B cell (primary cell): ENCODE results near the gene STAG1. TPM values are rescaled to one million over a fixed set of nuclear protein-coding genes. Genes with fewer than 3 reads are reported as not detected.
A peak's percentile ranks its signal among the peaks of the same experiment; 100 is the strongest.

ENCODE experiments used
- ATAC-seq: fragments of 200-7000 bp; cut with Tn5 transposase; one replicate; pipeline ENCODE4 v1.10.0; 2021; ENCODE audit warnings: low read depth, mild to moderate bottlenecking, moderate number of reproducible peaks, moderate library complexity
- CTCF ChIA-PET: fragments of 350-600 bp; sonication (Branson Sonifier 250); formaldehyde crosslinking; loops from one replicate; lab custom pipeline; 2021; ENCODE audit warnings: antibody characterized with exemption, inconsistent platforms; lab: Charles Lee
- POLR2A ChIA-PET: fragments of 350-600 bp; sonication (Branson Sonifier 250); formaldehyde crosslinking; loops from one replicate; lab custom pipeline; 2021; ENCODE audit warnings: antibody characterized with exemption; lab: Charles Lee
- DNase-seq: peaks from one replicate; pipeline ENCODE4 v3.0.0; 2013
- H2AFZ ChIP-seq: 2 replicates; pipeline ENCODE4 v1.6.1; 2012; ENCODE audit warnings: mild to moderate bottlenecking, low read depth, low read length; ENCODE audit not compliant: insufficient read depth, poor library complexity, severe bottlenecking
- H3K27ac ChIP-seq, 2 donors: 1 replicate in 1 of 2; 2 replicates in 1 of 2; pipeline ENCODE4 v1.5.1; 2012 to 2013; ENCODE audit warnings: low read length in 2 of 2, mild to moderate bottlenecking in 2 of 2, moderate library complexity in 1 of 2
- H3K27me3 ChIP-seq, 4 experiments: fragments of 200-600 bp in 1 of 4; sonication (generic) in 1 of 4; replicated peaks in 1 of 4; 1 replicate in 2 of 4; 2 replicates in 2 of 4; pipeline versions ENCODE4 v1.6.1 to v1.7.0; 2013 to 2016; ENCODE audit warnings: low read length in 3 of 4, mild to moderate bottlenecking in 2 of 4, mixed read lengths in 1 of 4, moderate library complexity in 1 of 4; ENCODE audit not compliant: insufficient read depth in 4 of 4, control insufficient read depth in 3 of 4; ENCODE audit errors: control extremely low read depth in 1 of 4
- H3K36me3 ChIP-seq, 2 experiments: replicated peaks in 1 of 2; 1 replicate in 1 of 2; 2 replicates in 1 of 2; pipeline versions ENCODE4 v1.6.1 to v1.7.1; 2013; ENCODE audit warnings: low read length in 1 of 2; ENCODE audit not compliant: insufficient read depth in 2 of 2, control insufficient read depth in 1 of 2; ENCODE audit errors: control extremely low read depth in 1 of 2, extremely low read depth in 1 of 2
- H3K4me1 ChIP-seq, 2 donors: fragments of 200-600 bp in 1 of 2; sonication (generic) in 1 of 2; 1 replicate in 1 of 2; 2 replicates in 1 of 2; pipeline versions ENCODE4 v1.5.1 to v1.6.1; 2013 to 2017; ENCODE audit warnings: low read length in 2 of 2; ENCODE audit not compliant: control insufficient read depth in 2 of 2, insufficient read depth in 2 of 2
- H3K4me2 ChIP-seq: replicated peaks from 2 replicates; pipeline ENCODE3; 2012; ENCODE audit warnings: mild to moderate bottlenecking, low read depth, low read length; ENCODE audit not compliant: poor library complexity, severe bottlenecking
- H3K4me3 ChIP-seq, 5 experiments: fragments of 200-600 bp in 1 of 5; sonication (generic) in 1 of 5; 1 replicate in 3 of 5; 2 replicates in 2 of 5; pipeline versions ENCODE4 v1.5.1 to v1.7.0; 2011 to 2016; ENCODE audit warnings: low read length in 4 of 5, mild to moderate bottlenecking in 4 of 5, low read depth in 2 of 5, control low read depth in 1 of 5, moderate library complexity in 1 of 5; ENCODE audit not compliant: insufficient read depth in 1 of 5; ENCODE audit errors: control extremely low read depth in 1 of 5, extremely low read depth in 1 of 5
- H3K79me2 ChIP-seq: fragments of 200-600 bp; sonication (generic); one replicate; pipeline ENCODE4 v1.6.0; 2016; ENCODE audit warnings: low read length; ENCODE audit not compliant: control insufficient read depth, insufficient read depth
- H3K9ac ChIP-seq: fragments of 200-600 bp; sonication (generic); 2 replicates; pipeline ENCODE4 v1.6.1; 2017; ENCODE audit warnings: mild to moderate bottlenecking, low read length, moderate library complexity
- H3K9me3 ChIP-seq, 3 donors: one replicate each; pipeline versions ENCODE4 v1.6.1 to v1.7.1; 2013; ENCODE audit warnings: low read length in 2 of 3; ENCODE audit not compliant: control insufficient read depth in 2 of 3, insufficient read depth in 1 of 3; ENCODE audit errors: control extremely low read depth in 1 of 3
- H4K20me1 ChIP-seq: 2 replicates; pipeline ENCODE4 v1.6.0; 2012; ENCODE audit warnings: mild to moderate bottlenecking, low read length; ENCODE audit not compliant: insufficient read depth, control insufficient read depth, poor library complexity, severe bottlenecking
- H3K27ac Mint-ChIP-seq: one replicate; pipeline ENCODE4 v1.8.0; 2021; ENCODE audit warnings: mixed read lengths
- H3K27me3 Mint-ChIP-seq: one replicate; pipeline ENCODE4 v1.8.0; 2021; ENCODE audit warnings: mixed read lengths
- H3K4me1 Mint-ChIP-seq: one replicate; pipeline ENCODE4 v1.8.0; 2021; ENCODE audit warnings: mixed read lengths
- H3K4me3 Mint-ChIP-seq: one replicate; pipeline ENCODE4 v1.8.0; 2021; ENCODE audit warnings: mixed read lengths
- H3K9me3 Mint-ChIP-seq: one replicate; pipeline ENCODE4 v1.8.0; 2022; ENCODE audit warnings: mixed read lengths; ENCODE audit not compliant: insufficient read depth
- EZH2 ChIP-seq: IDR thresholded peaks from 2 replicates; pipeline ENCODE4 v1.6.1; 2012; ENCODE audit warnings: borderline replicate concordance, low read depth, mild to moderate bottlenecking, moderate library complexity, low read length; ENCODE audit not compliant: insufficient read depth, poor library complexity, severe bottlenecking
- WGBS: methylation state at CpG from one replicate; pipeline ENCODE4 v1.1.5; 2013; ENCODE audit warnings: missing lambda C conversion rate; ENCODE audit not compliant: insufficient coverage; 5-methylcytosine and 5-hydroxymethylcytosine counted together
- intact Hi-C: fragments of 100-400 bp; cut with micrococcal nuclease; formaldehyde crosslinking; loops from one replicate; pipeline ENCODE4 v1.10.0; 2022
- polyA plus RNA-seq: library from polyadenylated mRNA; depleted of rRNA; stranded (reverse); fragments of >200 nt; gene quantifications from 2 replicates; pipeline ENCODE4 v1.2.3, GENCODE V29; 2012
- total RNA-seq, 2 donors: library from RNA; stranded (reverse); fragments of 120-200 nt in 1 of 2; gene quantifications; 1 replicate in 1 of 2; 2 replicates in 1 of 2; pipeline versions ENCODE4 v1.2.3 to v1.2.4, GENCODE V29; 2013 to 2022
- TF ChIP-seq, protein P1 (sequence below): fragments of 200-600 bp; IDR thresholded peaks from one replicate; pipeline ENCODE4 v1.8.0; 2022; ENCODE audit warnings: antibody characterized with exemption, mild to moderate bottlenecking

STAG1 gene
- total and polyA plus RNA-seq, 2 donors (not counting 1 experiment from before 2014, with no cell fraction given): 9.2 to 77.0 TPM

DNA sequence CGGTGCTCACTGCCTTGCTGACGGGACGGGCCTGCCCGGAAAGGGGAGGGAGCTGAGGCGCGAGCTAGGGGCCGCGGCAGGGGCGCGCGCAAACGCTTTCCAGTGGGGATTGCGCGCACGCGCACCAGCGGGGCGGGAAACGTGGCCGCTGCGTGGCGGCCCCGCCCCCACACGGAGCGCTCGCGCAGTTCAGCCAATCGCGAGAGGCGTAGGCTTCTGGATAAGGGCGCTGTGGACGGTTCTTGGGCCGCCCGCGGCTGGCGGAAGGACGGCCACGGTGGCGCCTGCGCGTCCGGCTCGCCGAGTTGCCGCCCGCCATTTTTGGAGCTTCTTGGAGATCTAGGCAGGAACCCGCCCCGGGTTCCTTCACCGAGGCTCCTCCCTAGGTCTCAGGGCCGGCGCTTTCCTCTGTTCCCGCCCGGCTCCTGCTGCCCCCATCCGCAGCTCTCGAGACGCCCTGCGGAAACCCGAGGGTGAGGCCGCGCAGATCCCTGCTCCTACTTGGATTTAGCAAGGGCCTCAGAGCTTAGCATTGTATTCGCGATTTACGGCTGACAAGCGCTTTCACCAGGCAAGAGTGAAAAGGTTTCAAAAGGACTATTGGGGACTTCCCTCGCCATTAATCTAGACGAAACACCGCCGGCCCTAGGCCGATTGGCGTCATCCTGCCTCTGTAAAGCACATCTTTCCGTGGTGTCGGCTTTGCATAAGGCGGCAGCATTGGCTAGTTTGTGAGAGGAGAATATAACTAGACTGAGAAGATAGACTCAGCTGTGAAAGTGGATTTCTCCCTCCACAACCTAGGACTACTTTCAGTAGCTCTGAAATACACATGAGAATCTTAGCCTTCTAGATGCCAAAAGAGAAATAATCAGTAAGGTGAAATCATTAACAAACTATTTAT is 496 bp upstream of the STAG1 start:
- under 1% methylated on average over 66 of the region's 73 CpGs for WGBS
- intact Hi-C loops: loop anchor here (1.0 to 5.0 kb wide), 9 partner anchors 66 to 1435 kb away; partner anchors contain the start of genes ARMC8, MSL2, NCK1 and PCCB
- CTCF ChIA-PET: interaction anchor here (0.6 to 3.4 kb wide), 53 partner anchors 8 to 684 kb away, joined by 3 to 66 read pairs (median 4); partner anchors contain the start of genes MSL2, NCK1, PCCB and SLC35G2
- Histone ChIP-seq H3K4me2 (peak overlapping the region; percentile 82), H3K27ac (peak overlapping the region; percentile 99 to 100), H3K36me3 (no peaks in the 10 kb centered on the region), H4K20me1 (peaks cover 18% of the 10 kb centered on the region), H3K4me1 (peaks cover 25 to 30% of the 10 kb centered on the region in 2 donors), H2AFZ (peak overlapping the region; percentile 96), H3K4me3 (peak overlapping the region; percentile 88 to 98 (median 93)), H3K9me3 (no peaks in the 10 kb centered on the region), H3K79me2 (peaks cover 37% of the 10 kb centered on the region), H3K9ac (peak overlapping the region; percentile 97), H3K27me3 (no peaks in the 10 kb centered on the region)
- Mint-ChIP-seq H3K4me1 (peaks cover 42% of the 10 kb centered on the region), H3K4me3 (peak overlapping the region; percentile 90), H3K27me3 (no peaks in the 10 kb centered on the region), H3K27ac (peak overlapping the region; percentile 97), H3K9me3 (no peaks in the 10 kb centered on the region)
- POLR2A ChIA-PET: interaction anchor here (0.5 to 2.8 kb wide), 12 partner anchors 13 to 559 kb away, joined by 3 to 52 read pairs (median 5); partner anchors contain the start of genes MSL2, NCK1 and PCCB
- DNase-seq (peak; percentile 100), ATAC-seq (peak; percentile 83)
- TF ChIP-seq, protein P1, sequence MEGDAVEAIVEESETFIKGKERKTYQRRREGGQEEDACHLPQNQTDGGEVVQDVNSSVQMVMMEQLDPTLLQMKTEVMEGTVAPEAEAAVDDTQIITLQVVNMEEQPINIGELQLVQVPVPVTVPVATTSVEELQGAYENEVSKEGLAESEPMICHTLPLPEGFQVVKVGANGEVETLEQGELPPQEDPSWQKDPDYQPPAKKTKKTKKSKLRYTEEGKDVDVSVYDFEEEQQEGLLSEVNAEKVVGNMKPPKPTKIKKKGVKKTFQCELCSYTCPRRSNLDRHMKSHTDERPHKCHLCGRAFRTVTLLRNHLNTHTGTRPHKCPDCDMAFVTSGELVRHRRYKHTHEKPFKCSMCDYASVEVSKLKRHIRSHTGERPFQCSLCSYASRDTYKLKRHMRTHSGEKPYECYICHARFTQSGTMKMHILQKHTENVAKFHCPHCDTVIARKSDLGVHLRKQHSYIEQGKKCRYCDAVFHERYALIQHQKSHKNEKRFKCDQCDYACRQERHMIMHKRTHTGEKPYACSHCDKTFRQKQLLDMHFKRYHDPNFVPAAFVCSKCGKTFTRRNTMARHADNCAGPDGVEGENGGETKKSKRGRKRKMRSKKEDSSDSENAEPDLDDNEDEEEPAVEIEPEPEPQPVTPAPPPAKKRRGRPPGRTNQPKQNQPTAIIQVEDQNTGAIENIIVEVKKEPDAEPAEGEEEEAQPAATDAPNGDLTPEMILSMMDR: peak; percentile 23
- TF ChIP-seq EZH2: no peak
